Ovary (tissue), 3 donors: ENCODE measurements around the gene AKT3.

Experiments
- CTCF ChIP-seq, 3 donors: fragments of 450-650 bp in 2 of 3; fragments of 200-600 bp in 1 of 3; IDR thresholded peaks; one replicate each; pipeline versions ENCODE4 v1.5.1 to v1.8.0; 2016 to 2022; ENCODE audit warnings: antibody characterized with exemption in 3 of 3, mild to moderate bottlenecking in 1 of 3
- POLR2A ChIP-seq: fragments of 450-650 bp; IDR thresholded peaks from one replicate; pipeline ENCODE4 v1.6.1; 2017; ENCODE audit warnings: antibody characterized with exemption, mild to moderate bottlenecking, moderate library complexity
- donor health status: DM: no; HTN: no; CAD: no.

DNA sequence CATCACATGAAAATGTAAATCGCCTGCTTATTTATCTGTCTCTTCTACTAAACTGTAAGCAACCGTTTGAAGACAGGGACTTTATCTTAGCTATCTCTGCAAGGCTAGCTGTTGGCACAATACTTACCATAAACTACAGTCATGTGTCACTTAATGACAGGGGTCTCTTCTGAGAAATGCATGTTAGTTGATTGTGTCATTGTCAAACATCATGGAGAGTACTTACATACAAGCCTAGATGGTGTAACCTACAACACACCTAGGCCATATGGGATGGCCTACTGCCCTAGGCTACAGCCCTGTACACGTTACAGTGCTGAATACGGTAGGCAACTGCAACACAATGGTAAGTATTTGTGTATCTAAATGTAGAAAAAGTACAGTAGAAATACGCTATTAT lies 326.3 kb downstream of the AKT3 start:
- TF ChIP-seq POLR2A (no peak), CTCF (IDR thresholded peaks at IDR 0.05) (no peak)
